Uterus (tissue), 2 donors: ENCODE results near the gene ZMYND8.

Source experiments
- POLR2A ChIP-seq, 2 donors: fragments of 450-650 bp; IDR thresholded peaks; one replicate each; pipeline ENCODE4 v1.6.1; 2016; ENCODE audit warnings: antibody characterized with exemption in 2 of 2, mild to moderate bottlenecking in 1 of 2, moderate library complexity in 1 of 2
- TF ChIP-seq, protein P1 (sequence below), 4 experiments: fragments of 200-600 bp in 2 of 4; fragments of 450-650 bp in 2 of 4; sonication (generic) in 2 of 4; IDR thresholded peaks; one replicate each; pipeline ENCODE4 v1.5.1; 2016 to 2019; ENCODE audit warnings: antibody characterized with exemption in 4 of 4, mild to moderate bottlenecking in 2 of 4, moderate library complexity in 1 of 4

DNA sequence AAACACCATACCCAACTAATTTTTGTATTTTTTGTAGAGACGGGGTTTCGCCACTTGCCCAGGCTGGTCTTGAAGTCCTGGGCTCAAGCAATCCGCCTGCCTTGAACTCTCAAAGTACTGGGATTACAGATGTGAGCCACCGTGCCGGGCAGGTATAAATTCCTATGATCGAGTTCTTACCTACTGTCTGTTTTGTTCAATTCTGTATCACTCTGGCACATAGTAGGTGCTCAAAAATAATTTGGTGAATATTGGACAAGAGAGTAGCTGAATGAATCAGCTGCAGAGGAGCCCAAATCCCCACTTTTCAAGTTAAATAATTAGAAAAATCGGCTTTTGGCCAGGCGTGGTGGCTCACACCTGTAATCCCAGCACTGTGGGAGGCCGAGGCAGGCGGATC, 13.7 kb upstream of the ZMYND8 start:
- TF ChIP-seq, protein P1, sequence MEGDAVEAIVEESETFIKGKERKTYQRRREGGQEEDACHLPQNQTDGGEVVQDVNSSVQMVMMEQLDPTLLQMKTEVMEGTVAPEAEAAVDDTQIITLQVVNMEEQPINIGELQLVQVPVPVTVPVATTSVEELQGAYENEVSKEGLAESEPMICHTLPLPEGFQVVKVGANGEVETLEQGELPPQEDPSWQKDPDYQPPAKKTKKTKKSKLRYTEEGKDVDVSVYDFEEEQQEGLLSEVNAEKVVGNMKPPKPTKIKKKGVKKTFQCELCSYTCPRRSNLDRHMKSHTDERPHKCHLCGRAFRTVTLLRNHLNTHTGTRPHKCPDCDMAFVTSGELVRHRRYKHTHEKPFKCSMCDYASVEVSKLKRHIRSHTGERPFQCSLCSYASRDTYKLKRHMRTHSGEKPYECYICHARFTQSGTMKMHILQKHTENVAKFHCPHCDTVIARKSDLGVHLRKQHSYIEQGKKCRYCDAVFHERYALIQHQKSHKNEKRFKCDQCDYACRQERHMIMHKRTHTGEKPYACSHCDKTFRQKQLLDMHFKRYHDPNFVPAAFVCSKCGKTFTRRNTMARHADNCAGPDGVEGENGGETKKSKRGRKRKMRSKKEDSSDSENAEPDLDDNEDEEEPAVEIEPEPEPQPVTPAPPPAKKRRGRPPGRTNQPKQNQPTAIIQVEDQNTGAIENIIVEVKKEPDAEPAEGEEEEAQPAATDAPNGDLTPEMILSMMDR (IDR thresholded peaks at IDR 0.05) = no peak
- no peak for TF ChIP-seq POLR2A (IDR thresholded peaks at IDR 0.05)
